ENCODE data around the gene STRA6.

Gene STRA6

GRCh38 chr15:74130849-74131627 lies 71.5 kb downstream of the STRA6 start:
- no peak for DNase-seq

DNA sequence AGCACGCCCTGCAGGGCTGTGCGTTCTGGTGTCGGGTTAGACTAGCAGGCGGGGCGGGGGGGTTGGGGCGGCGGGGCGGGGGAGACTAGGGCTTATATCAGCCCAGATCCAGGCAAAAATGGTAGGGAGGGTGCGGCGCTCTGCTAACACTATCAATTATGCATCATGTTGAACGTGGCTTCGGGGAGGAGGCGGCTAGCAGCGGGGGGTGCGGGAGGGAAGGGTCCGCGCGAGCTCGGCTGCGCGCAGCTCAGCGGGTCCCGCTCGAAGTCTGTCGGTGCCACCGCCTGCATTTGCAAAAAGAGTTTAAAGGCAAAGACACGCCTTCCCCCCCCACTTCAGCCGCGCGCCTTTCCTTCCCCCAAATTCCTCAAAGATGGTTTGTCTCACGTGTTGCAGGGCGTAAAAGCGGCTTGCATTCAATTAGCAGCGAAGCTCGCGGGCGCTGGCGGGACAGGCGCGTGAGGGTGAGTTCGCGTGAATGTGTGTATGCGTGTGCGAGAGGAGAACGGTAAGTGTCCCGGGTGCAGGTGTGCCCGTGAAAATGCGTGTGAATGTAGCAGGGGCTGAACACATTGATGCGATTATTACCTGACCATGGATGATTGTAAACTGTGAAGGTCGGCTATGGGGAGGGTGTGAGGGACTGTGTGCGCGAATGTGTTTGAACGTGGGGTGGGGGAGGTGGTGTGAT lies 72.3 kb downstream of the STRA6 start, which contains the start of gene ISLR2:
ISLR2 (plus strand) TSS at position 432 of the 694 bp plus-strand sequence. CDS start 2,169 bp downstream, outside the sequence.
- no peak for DNase-seq

GRCh38 chr15:74129586-74130154 lies 72.9 kb downstream of the STRA6 start:
- no peak for DNase-seq

All from stimulated activated CD4-positive, alpha-beta T cell treated with anti-CD3 and anti-CD28 coated beads, Interleukin-4, amount 100 ng/mL, for 1 hour (primary cell).